ENCODE data around the gene ALOX5.
"Not testable (repeated sequence)": the region's sequence is repeated elsewhere in the genome, so short reads cannot be mapped to it uniquely, and the experiment has no call there.

The ALOX5 gene

GRCh38 chr10:45374350-45375052, 485 bp downstream of the ALOX5 start:
- no peak for DNase-seq

GRCh38 chr10:45375101-45375500, 1.1 kb downstream of the ALOX5 start:
- DNase-seq: no peak

- peak; percentile 55 for DNase-seq
Measured at GRCh38 chr10:45375716-45376231, 1.8 kb downstream of the ALOX5 start.

- peak; percentile 84 for DNase-seq
Measured at GRCh38 chr10:45376371-45376801, 2.4 kb downstream of the ALOX5 start.

GRCh38 chr10:45377321-45377720, 3.3 kb downstream of the ALOX5 start:
- no peak for DNase-seq

- DNase-seq: no peak
Measured at GRCh38 chr10:45377858-45378257, 3.8 kb downstream of the ALOX5 start.

- no peak for DNase-seq
Measured at GRCh38 chr10:45378914-45379726, 5.1 kb downstream of the ALOX5 start.

GRCh38 chr10:45379891-45380540, 6.0 kb downstream of the ALOX5 start:
- peak; percentile 82 for DNase-seq

- DNase-seq: no peak
Measured at GRCh38 chr10:45380903-45381620, 7.0 kb downstream of the ALOX5 start.

GRCh38 chr10:45382591-45382990, 8.6 kb downstream of the ALOX5 start:
- no peak for DNase-seq

GRCh38 chr10:45383682-45384330, 9.8 kb downstream of the ALOX5 start:
- DNase-seq: no peak

GRCh38 chr10:45386657-45387056, 12.6 kb downstream of the ALOX5 start:
- no peak for DNase-seq

- DNase-seq: no peak
Measured at GRCh38 chr10:45387096-45387893, 13.3 kb downstream of the ALOX5 start.

- not testable (repeated sequence) for DNase-seq
Measured at GRCh38 chr10:45389671-45390070, 15.7 kb downstream of the ALOX5 start.

- not testable (repeated sequence) for DNase-seq
Measured at GRCh38 chr10:45391636-45392035, 17.6 kb downstream of the ALOX5 start.

GRCh38 chr10:45395554-45395953, 21.5 kb downstream of the ALOX5 start:
- no peak for DNase-seq

- DNase-seq: no peak
Measured at GRCh38 chr10:45398595-45398994, 24.6 kb downstream of the ALOX5 start.

- peak; percentile 32 for DNase-seq
Measured at GRCh38 chr10:45399113-45399512, 25.1 kb downstream of the ALOX5 start.

- no peak for DNase-seq
Measured at GRCh38 chr10:45403151-45403550, 29.1 kb downstream of the ALOX5 start.

GRCh38 chr10:45404087-45404769, 30.2 kb downstream of the ALOX5 start:
- peak; percentile 88 for DNase-seq

GRCh38 chr10:45404770-45405120, 30.7 kb downstream of the ALOX5 start:
- no peak for DNase-seq

All from hematopoietic multipotent progenitor cell treated with erythropoietin and hydrocortisone succinate and interleukin-3 and kit ligand, for 4 days (in vitro differentiated cells).